ENCODE results near the gene RAB6A.

Gene RAB6A

DNA sequence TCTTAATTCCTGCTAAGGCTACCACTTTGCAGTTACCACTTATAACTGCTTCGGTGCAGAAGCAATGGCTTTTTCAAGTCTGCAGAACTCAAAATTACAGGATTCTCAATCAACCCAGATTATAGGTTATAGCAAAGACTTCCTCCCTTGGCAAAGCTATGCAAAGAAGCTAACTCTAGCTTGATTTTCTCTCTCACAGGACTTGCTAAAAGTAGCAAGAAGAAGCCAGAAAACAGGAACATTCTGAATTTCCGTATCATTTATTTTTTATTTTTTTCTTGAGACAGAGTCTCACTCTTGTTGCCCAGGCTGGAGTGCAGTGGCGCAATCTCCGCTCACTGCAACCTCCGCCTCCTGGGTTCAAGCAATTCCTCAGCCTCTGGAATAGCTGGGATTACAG, 125.2 kb downstream of the RAB6A start:
- in situ Hi-C loops (cut with MboI; ENCODE audit: low sequenced_read_pairs) = no loop called here

DNA sequence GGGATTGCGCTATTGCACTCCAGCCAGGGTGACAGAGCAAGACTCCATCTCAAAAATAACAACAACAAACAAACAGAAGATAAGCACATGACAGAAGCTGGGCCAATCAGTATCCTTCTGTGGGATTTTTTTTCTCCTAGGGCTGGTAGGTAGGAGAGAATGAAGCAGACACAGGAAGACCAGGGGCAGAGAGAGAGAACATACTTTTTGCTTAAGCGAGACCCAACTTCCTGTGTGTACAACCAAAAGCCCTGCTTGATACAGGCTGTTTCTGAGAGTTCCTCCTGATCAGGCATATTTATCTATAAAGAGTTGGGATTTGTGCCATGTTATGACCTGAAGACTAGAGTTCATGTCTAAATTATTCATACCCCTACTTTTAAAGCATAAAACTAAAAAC, 126.9 kb downstream of the RAB6A start:
- in situ Hi-C loops (cut with MboI; ENCODE audit: low sequenced_read_pairs) = no loop called here

DNA sequence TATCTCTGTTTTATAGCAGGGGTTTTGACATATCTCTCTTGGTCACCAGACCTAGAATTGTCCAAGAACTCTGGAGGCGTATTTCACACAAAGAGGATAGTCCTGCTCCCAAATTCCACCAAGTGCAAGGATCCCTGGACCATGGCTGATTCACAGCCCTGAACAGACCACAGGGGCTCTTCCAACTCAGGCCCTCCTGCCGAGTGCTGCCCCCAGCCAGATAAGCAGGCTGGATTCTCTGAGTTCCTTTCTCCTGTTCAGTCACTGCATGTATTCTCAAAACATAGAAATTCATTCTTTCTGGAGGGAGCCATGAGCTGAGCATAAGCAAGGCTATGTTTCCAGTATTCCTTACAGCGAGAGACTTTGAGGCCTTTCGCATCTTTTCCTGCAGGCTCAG, 127.9 kb downstream of the RAB6A start:
- in situ Hi-C loops (cut with MboI; ENCODE audit: low sequenced_read_pairs) = no loop called here

DNA sequence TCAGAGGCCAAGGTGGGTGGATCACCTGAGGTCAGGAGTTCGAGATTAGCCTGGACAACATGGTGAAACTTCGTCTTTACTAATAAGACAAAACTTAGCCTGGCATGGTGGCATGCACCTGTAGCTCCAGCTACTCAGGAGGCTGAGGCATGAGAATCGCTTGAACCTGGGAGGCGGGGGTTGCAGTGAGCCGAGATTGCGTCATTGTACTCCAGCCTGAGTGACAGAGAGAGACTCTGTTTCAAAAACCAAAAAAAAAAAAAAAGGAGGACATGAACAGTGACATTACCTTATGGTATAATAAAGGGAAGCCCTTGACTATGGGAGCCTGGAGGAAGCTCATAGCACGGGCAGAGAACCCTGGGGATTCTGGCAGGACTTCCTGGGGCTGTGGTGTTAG, 131.0 kb downstream of the RAB6A start:
- in situ Hi-C loops (cut with MboI; ENCODE audit: low sequenced_read_pairs) = no loop called here

- in situ Hi-C loops (cut with MboI; ENCODE audit: low sequenced_read_pairs) = no loop called here
Measured at GRCh38 chr11:73625696-73626318, 135.1 kb downstream of the RAB6A start.
